GM18505 (cell line): ENCODE data around the gene CRAMP1.
"Not testable (repeated sequence)": the region's sequence is repeated elsewhere in the genome, so short reads cannot be mapped to it uniquely, and the experiment has no call there.

Source experiments
- ATAC-seq: cut with Tn5 transposase; IDR thresholded peaks from one replicate; pipeline ENCODE4 v1.9.1; 2021; ENCODE audit not compliant: unreplicated experiment
- POLR2A ChIP-seq: IDR thresholded peaks from 4 replicates; pipeline ENCODE4 v1.6.1; 2011; ENCODE audit warnings: borderline replicate concordance; ENCODE audit not compliant: insufficient read depth, insufficient read length; ENCODE audit errors: extremely low read depth

The CRAMP1 gene

GRCh38 chr16:1583180-1583579 lies 29.0 kb upstream of the CRAMP1 start:
- ATAC-seq, result no peak
- no peak for TF ChIP-seq POLR2A

- ATAC-seq, result no peak
- TF ChIP-seq POLR2A, result no peak
Observed at GRCh38 chr16:1584926-1585484, 27.2 kb upstream of the CRAMP1 start.

GRCh38 chr16:1590366-1590765 lies 21.8 kb upstream of the CRAMP1 start:
- ATAC-seq, result no peak
- no peak for TF ChIP-seq POLR2A

- TF ChIP-seq POLR2A, result no peak
- no peak for ATAC-seq
Observed at GRCh38 chr16:1590930-1591705, 21.0 kb upstream of the CRAMP1 start.

GRCh38 chr16:1592446-1592845 lies 19.7 kb upstream of the CRAMP1 start:
- no peak for TF ChIP-seq POLR2A
- ATAC-seq, result no peak

GRCh38 chr16:1595511-1595910 lies 16.6 kb upstream of the CRAMP1 start:
- ATAC-seq, result not testable (repeated sequence)

- no peak for TF ChIP-seq POLR2A
- ATAC-seq, result no peak
Observed at GRCh38 chr16:1596516-1596915, 15.6 kb upstream of the CRAMP1 start.

- no peak for ATAC-seq
- no peak for TF ChIP-seq POLR2A
Observed at GRCh38 chr16:1597154-1597553, 15.0 kb upstream of the CRAMP1 start.

- no peak for ATAC-seq
- TF ChIP-seq POLR2A, result no peak
Observed at GRCh38 chr16:1601031-1601430, 11.1 kb upstream of the CRAMP1 start.

GRCh38 chr16:1601489-1601888 lies 10.7 kb upstream of the CRAMP1 start:
- no peak for ATAC-seq
- TF ChIP-seq POLR2A, result no peak

- TF ChIP-seq POLR2A, result no peak
- no peak for ATAC-seq
Observed at GRCh38 chr16:1602285-1602684, 9.9 kb upstream of the CRAMP1 start.

- TF ChIP-seq POLR2A, result no peak
- no peak for ATAC-seq
Observed at GRCh38 chr16:1606774-1607173, 5.4 kb upstream of the CRAMP1 start.

GRCh38 chr16:1607971-1608370 lies 4.2 kb upstream of the CRAMP1 start:
- TF ChIP-seq POLR2A, result no peak
- no peak for ATAC-seq

- TF ChIP-seq POLR2A, result peak; percentile 41
- ATAC-seq, result peak; percentile 35
Observed at GRCh38 chr16:1610071-1610898, 1.9 kb upstream of the CRAMP1 start.
